Stimulated activated CD4-positive, alpha-beta T cell treated with anti-CD3 and anti-CD28 coated beads, Interleukin-2, amount 100 ng/mL, for 4 hours (primary cell): ENCODE results near the gene ITPK1.
A peak's percentile ranks its signal among the peaks of the same experiment; 100 is the strongest.

ENCODE experiments used
- DNase-seq: peaks from one replicate; pipeline ENCODE4 v3.0.0-alpha.2; 2020; ENCODE audit warnings: low read depth

Gene ITPK1

DNA sequence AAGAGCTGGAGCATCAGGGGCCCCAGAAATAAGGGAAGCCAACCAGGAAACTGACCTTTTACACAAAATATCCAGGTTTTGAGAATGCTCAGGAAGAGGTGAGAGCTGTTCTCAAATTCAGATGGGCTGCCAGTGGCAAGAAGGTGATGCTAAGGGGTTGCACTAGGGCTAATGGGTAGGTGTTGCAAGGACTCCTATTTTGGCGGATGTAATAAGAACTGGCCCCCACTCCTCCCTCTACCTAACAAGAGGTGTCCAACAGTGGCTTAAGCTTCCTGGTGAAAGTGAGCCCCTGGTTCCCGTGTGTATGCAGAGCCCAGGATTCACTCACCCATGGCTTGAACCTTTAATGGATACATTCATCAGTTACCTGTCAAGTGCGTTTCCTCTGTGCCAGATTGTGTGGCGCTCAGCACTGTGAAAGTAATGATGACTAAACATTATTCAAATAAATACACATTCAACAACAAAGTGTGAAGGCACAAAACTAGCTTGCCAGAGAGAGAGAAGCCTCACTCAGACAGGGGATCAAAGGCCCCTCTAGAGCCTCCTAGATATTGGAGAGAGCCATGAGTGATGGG lies 193.5 kb downstream of the ITPK1 start:
- no peak for DNase-seq

DNA sequence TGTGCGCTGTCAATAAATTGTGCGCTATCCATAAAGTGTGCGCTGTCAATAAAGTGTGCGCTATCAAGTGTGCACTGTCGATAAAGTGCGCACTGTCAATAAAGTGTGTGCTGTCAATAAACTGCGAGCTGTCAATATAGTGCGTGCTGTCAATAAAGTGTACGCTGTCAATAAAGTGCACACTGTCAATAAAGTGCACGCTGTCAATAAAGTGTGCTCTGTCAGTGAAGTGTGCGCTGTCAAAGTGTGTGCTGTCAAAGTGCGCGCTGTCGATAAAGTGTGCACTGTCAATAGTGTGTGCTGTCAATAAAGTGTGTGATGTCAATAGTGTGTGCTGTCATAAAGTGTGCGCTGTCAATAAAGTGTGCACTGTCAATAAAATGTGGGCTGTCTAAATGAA lies 195.7 kb downstream of the ITPK1 start:
- no peak for DNase-seq

DNA sequence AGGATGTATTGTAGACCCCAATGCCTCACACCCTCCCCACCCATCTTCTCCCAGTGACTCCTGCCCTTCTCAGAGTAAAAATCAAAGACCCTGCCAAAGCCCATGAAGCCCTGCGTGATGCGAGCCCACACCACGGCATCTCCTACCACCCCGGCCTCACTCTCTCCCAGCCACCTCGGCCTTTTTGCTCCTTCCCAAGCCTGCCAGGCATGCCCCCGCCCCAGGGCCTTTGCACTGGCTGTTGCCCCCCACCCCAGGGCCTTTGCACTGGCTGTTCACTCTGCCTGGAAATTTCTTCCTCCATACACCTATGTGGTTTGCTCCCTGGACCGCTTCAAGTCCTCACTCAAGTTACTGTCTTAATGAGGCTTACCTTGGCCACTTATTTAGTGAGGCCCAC lies 197.8 kb downstream of the ITPK1 start:
- DNase-seq, result no peak

DNA sequence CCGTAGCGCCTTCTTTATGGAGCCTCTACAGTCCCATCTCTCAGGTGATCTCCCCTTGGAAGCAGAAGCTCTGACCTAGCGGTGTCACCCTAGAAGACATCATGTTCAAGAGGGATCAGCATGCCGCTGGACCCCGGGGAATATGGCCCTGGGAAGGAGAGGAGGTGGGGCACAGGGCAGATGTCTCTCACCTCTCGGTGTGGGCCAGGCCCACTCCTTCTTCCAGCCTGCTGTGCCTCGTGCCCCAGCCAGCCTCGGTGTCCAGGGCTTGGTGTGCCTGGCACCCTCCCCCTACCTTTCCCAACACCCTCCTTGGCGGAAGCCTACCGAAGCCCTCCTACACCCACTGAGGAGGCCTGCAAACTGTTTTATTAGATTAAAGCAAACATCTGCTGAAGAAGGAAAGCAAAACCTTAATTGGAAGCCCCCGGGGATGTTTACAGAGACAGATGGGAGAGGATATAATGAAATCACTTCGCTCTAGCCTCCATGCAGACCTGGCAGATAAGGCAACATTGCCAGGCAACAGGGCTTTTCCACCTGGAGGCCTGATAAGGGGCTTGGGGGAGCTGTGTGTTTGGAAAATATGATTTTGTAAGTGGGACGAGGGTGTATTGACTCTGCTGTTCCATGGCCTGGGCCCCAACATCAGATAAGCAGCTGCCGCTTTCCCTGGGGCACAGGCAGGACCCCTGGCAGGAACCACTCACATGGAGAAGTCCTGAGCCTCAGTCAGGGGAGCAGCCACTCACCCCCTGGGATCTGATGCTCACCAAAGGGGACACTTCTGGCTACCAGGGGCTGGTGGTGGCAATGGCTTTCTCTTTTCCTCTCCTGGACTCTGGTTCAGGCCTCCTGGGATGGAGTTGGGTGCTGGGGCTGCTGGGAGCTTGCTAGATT lies 198.4 kb downstream of the ITPK1 start:
- DNase-seq, result no peak

DNA sequence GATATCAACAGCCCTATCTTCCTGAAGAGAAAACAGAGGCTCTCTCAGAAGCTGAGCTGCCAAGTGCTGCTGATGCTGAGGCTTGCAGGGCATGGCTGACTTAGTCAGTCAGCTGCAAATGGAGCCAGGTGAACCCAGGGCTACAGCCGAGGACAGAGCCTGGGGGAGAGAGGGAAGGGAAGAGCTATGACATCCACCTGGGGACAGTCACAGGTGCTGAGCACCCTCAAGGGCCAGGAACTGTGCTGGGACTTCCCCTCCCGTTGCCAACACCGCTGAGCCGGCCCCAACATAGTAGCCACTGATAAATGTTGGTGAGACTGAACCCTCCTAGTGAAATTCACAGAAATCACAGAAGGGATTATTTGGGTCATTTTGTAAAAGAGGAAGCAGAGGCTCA lies 199.5 kb downstream of the ITPK1 start:
- DNase-seq, result no peak

DNA sequence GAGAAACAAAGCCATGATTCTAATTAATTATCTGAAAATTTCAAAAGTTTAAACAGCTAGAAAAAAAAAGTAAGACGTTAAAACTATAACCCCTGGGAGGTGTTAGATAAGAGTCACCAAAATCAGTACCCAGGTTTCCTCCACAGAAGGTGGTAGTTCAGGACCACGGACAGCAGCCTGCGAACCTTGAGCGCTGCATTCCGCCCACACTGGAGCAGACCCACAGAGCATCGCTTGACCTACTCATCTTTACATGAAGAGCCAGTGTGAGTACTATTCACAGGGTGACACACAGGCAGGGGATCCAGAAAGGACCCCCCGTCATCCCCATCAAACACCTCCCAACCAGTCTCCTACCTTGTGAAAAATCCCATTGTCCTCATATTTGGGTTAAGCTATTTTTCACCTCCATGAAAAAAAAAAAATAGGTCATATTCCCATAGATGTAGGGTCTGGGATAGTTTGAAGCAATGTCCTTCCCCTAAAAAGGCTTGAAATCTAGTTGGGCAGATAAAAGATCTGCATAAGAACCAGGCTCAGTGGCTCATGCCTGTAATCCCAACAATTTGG lies 201.6 kb downstream of the ITPK1 start:
- DNase-seq, result no peak

DNA sequence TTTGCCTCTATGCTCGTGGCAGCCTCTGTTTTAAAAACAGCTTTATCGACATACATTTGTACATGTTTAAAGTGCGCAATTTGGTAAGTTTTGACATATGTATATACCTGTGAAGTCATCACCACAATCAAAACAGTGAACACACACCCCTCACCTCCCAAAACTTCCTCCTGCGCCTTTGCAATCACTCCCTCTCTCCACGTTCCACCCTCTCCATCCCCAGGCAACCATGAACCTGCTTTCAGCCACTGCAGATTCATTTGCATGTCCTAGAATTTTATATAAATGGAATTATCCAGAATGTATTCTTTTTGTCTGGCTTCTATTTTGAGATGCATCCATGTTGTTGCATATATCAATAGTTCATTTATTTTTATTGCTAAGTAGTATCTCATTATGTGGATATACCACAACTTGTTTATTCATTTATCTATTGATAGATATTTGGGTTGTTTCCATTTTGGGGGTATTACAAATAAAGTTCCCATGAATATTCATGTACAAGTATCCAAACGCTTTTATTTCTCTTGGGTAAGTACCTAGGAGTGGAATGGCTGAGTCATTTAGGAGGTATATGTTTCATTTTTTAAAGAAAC lies 208.3 kb downstream of the ITPK1 start:
- no peak for DNase-seq

DNA sequence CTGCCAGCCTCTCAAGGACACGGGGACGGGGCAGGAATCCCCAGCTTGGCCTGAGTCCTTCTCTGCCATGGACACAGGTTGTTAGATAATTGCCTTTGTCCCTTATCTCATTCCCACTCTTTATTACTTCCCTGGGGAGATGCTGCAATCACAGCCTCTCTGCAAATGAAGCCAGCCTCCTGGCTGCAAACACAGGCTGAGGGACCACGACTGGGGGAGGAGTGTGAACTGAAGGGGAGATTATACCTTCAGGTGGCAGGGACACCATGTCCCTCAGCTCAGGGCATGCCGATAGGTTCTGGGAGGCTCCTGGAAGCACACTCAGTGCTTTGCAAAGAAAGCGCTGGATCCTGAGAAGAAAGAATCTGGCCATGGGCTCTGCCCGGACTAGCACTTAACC lies 208.9 kb downstream of the ITPK1 start:
- no peak for DNase-seq

DNA sequence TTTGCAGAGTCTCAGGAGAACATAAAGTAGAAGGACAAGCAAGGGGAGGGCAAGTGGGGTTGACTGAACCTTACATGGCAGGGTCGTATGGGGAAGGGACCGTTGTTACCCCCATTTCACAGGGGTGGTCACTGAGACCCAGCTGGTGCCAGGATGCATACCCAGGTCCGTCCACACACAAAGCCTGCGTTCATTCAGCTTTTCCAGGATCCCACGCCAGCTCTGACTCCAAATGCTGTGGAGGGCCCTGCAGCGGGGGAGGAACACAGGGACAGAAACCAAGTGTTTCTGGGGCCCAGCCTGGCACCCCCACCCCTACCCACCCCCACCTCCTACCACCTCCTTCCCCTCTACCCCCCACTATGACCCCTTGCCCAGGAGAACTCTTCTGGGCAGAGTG lies 209.3 kb downstream of the ITPK1 start:
- DNase-seq, result no peak

DNA sequence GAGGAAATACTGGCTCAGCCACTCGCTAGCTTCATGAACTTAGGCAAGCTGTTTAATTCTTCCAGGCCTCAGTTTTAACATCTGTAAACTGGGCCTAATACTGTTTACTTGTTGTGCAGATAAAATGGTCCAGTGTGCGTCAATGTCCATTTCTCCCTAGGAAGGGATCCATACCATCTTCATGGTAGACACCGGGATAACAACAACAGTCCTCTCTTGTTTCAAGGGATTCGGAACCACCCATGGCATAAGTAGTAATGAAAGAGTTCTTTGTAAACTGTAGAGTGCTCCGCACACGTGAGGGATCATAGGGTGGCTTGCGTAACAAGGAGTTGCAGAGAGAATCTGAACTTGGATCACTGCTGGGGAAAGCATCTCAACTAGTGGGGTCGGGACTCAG lies 210.1 kb downstream of the ITPK1 start:
- no peak for DNase-seq

DNA sequence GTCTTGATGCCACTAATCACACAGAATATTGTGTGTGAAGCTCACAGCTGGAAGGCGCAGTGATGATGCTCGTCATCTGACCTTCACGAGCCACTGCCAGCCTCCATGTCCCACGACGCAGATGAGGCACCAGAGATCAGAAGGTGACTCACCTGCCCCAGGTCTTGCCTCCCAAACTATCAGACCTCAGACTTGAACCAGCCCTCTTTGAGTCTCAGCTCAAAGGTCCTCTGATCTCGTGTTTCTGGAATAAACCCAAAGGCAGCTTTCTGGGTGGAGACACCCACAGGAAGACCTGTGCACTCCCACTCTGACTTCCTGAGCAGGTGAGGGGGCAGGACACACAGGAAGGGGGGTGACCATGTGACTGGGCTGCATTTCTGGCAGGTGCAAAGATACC lies 212.4 kb downstream of the ITPK1 start:
- DNase-seq, result peak; percentile 29

DNA sequence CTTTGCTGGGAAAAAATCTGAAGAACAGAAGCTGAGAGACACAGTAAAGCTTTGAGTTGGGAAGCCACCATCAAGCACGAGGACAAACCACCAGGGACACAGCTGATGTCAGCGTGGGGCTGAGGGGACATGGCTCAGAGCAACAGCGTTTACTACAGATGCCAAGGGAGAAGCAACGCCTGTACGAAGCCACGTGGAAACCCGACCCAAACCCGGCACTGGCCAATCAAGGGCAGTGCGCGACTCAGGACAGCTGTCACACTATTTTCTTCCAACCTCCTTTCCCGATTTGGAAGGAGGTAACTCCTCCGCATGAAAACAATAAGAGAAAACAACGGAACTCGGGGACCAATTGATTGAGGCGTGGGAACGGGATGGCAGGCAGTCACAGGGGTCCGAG lies 213.0 kb downstream of the ITPK1 start:
- DNase-seq, result no peak

DNA sequence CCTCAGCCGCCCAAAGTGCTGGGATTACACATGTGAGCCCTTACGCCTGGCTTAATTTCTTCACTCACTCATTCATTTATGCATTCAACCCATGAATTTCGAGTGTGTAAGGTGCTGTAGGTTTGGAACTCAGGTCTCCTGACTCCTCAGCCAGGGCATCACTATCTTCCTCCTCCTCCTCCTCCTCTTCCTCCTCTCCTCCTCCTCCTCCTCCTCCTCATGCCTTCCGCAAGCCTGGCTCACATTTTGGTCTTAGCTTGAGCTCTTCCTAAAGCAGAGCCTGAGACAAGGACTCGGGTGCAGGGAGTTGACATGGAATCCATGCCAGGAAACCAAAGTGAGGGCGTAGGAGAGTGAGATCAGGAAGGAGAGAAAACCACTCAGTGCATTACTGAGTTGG lies 213.5 kb downstream of the ITPK1 start:
- no peak for DNase-seq

DNA sequence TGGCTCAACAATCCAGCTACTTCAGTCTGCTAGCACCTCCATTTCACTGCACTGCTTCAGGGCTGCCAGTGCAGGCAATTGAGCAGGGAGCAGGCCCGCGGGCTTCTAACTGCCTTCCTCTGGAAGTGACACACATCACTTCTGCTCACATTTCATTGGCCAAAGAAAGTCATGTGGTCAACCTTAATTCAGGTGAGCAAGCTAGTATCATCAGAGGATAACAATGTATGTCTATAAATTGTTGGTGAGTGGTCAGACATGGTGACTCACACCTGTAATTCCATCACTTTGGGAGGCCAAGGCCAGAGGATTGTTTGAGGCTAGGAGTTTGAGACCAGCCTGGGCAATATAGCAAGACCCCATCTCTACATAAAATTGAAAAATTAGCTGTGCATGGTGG lies 215.1 kb downstream of the ITPK1 start:
- no peak for DNase-seq

DNA sequence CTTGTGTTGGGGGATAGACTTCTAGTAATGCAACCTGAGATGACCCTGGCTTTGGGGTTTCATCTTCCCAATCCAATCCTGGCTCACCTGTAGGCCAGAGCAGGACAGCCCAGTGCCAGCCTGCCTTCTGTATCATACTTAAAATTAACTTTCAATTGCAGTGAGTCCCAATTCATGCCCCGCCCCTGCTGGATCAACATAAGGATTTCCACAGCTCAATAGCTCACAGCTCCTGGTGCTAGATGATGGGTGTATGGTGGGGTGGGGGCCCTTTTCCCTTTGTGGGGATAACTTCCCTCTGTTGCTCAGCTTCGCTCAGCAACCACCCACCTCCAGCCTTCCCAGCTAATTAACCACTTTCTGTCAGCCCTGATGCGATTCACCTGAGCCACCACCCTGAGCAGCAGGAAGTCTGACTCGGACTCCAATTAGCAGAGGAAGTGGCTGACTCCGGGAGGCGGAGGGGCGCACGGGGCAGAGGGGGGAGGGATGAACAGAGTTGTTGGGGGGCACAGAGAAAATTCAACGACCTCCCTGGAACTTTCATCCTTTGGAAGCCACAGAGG lies 217.1 kb downstream of the ITPK1 start:
- DNase-seq, result no peak

DNA sequence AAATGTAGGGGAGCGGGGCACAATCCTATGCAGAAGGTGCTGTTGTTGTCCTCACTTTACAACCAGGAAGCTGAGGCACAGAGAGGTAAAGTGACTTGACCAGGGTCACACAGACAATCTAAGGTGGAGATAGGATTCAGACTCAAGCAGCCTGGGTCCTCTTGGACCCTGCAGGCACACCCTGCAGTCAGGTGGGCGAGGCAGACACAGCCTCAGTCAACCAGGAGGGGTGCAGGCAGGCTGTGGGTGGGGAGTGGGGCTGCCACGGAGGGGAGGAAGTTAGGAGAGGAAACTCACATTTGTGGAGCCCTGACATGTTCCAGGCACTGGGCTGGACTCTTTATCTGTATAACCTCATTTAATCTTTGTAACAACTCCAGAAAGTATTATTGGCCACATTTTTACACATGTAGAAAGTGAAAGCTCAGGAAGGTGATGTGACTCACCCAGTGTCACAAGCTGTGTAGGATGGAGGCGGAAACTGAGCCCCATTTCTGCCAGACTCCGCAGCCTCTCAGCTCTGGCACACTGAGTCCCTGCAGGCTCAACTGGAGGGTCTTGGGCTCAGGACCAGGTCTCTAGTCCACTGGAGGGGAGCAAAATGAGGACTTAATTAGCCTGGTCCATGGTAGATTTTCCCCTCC lies 217.7 kb downstream of the ITPK1 start:
- DNase-seq, result peak; percentile 25

DNA sequence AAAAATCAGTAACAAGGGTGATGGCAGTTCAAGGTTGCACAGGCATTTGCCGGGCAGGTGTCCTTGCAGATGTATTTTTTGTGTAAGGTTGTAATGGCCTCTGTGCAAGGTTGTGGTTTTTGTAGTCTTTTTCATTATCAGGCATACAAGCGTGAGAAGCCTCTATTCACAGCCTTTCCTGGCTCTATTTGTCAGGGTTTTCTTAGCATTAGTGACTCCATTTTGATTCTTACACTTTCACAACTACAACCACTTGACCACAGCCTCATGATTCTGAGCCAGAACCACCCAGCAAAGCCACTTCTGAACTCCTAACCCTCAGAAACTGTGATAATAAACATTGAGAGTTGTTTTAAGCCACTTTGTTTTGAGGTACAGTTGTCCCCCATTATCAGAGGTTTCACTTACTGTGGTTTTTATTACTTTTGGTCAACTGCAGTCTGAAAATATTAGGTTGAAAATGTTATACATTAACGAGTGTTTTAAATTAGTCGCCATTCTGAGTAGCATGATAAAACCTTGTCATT lies 220.3 kb downstream of the ITPK1 start:
- DNase-seq, result no peak

DNA sequence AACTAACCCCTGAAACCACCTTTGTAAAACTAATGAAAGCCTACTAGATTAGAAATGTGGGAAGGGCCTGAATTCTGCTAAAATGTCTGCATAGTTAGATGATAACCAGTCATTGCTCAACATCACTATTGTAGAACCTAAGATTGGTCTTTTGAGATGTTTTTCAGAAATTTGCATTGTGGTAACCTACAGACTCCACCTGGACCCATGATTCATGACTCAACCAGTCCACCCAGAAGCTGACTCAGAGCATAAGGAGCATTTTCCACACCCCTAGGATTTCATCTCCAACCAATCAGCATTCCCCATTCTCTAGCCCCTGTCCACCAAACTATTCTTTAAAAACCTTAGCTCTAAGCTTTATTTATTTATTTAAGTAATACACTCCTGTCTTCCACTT lies 223.1 kb downstream of the ITPK1 start:
- DNase-seq, result no peak

DNA sequence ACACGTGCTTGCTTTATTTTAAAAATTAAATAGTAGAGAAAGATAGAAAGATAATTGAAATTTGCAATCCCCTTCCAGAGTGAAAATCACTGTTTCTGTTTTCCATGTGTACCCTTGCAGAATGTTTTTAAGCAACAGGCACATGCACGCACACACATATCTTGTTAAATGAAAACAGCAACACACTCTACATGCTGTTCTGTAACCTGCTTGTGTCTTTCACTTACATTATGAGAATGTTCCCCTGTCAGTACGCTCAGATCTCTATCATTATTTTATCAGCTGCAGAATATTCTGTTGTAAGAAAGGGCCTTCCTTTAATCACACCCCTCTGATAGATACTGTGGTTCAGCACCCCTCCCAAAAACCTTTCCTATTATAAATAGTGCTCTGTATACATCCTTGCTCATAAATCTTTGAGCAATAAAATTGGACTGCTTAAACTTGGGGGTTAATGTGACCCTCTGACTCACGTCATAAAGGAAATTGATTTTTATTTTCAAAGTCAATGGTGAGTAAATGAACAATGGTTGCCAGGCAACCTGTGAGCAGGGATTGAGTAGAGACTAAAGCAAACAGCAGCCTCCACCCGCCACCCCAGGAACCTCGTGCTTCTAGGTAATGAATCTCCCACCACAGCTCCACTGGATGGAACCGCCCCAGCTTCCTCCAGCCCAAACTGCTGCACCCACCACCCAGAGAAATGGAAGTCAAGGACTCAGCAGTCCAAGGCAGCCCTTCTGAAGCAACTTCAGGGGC lies 224.7 kb downstream of the ITPK1 start:
- no peak for DNase-seq

DNA sequence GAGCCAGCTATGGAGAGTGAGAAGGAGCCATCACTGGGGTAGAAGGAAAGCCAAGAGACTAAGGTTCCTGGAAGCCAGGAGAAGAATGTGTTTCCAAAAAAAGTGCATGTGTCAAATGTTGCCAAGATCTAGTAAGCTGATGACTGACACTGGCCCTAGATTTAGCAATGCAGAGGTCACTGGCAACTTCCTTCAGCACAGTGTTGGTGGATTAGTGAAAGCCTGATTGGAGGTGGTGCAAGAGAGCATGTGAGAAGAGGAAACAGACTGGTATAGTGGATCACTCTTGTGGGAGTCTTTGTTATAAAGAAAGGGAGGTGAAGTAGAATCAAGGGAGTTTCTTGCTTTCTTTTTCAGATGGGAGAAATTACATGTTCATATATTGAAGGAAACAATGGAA lies 226.8 kb downstream of the ITPK1 start:
- DNase-seq, result no peak

DNA sequence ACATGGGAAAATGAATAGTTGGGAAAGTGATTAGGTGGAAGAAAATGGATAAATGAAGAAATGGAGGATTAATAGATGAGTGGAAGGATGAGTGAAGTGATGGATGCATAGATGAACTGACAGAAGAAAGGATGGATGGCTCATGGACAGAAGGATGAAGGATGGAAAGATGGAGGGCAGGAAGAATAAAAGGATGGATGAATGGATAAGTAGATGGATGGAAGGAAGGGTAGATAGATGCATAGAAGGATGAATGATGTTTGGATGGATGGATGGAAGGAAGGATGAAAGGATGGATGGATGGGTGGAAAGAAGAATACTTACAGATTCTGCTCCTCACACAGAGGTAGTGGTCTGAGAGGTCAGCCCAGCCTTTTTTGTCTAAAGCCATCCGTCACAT lies 228.6 kb downstream of the ITPK1 start:
- DNase-seq, result no peak
